Stomach (tissue), 9 donors: ENCODE results near the gene SYNPO. TPM values are rescaled to one million over a fixed set of nuclear protein-coding genes. Genes with fewer than 3 reads are reported as not detected.

ENCODE experiments used
- DNase-seq, 2 donors: peaks; one replicate each; pipeline versions ENCODE4 v3.0.0 to v3.0.0-alpha.2; 2013 to 2019
- H3K27ac ChIP-seq, 5 donors: fragments of 200-600 bp in 4 of 5; sonication (generic) in 4 of 5; one replicate each; pipeline ENCODE4 v1.5.1; 2013 to 2019; ENCODE audit warnings: mild to moderate bottlenecking in 1 of 5, moderate library complexity in 1 of 5
- H3K27me3 ChIP-seq, 3 donors: fragments of 200-600 bp; sonication (generic); one replicate each; pipeline ENCODE4 v1.5.1; 2017 to 2019; ENCODE audit warnings: mixed run types in 1 of 3
- H3K36me3 ChIP-seq, 4 donors: fragments of 200-600 bp; sonication (generic); 1 replicate in 3 of 4; 2 replicates in 1 of 4; pipeline ENCODE4 v1.5.1; 2016 to 2019
- H3K4me1 ChIP-seq, 4 donors: fragments of 200-600 bp; sonication (generic); one replicate each; pipeline ENCODE4 v1.5.1; 2016 to 2019
- H3K4me3 ChIP-seq, 4 donors: fragments of 200-600 bp; sonication (generic) in 3 of 4; one replicate each; pipeline ENCODE4 v1.5.1; 2016 to 2019; ENCODE audit warnings: mild to moderate bottlenecking in 1 of 4
- H3K9me3 ChIP-seq, 4 donors: fragments of 200-600 bp; sonication (generic); one replicate each; pipeline ENCODE4 v1.5.1; 2016 to 2019
- CTCF ChIP-seq, 7 experiments: fragments of 450-650 bp in 4 of 7; fragments of 200-600 bp in 3 of 7; sonication (generic) in 3 of 7; IDR thresholded peaks; one replicate each; pipeline ENCODE4 v1.5.1; 2016 to 2019; ENCODE audit warnings: antibody characterized with exemption in 7 of 7, control low read depth in 2 of 7, mild to moderate bottlenecking in 1 of 7
- EP300 ChIP-seq: sonication (generic); formaldehyde crosslinking; IDR thresholded peaks from one replicate; pipeline ENCODE4 v1.6.1; 2017; ENCODE audit warnings: antibody characterized with exemption
- POLR2A ChIP-seq, 4 donors: fragments of 450-650 bp; IDR thresholded peaks; one replicate each; pipeline ENCODE4 v1.6.1; 2016; ENCODE audit warnings: antibody characterized with exemption in 4 of 4, control low read depth in 2 of 4, mild to moderate bottlenecking in 1 of 4, moderate library complexity in 1 of 4
- POLR2AphosphoS5 ChIP-seq, 3 donors: sonication (generic); formaldehyde crosslinking; IDR thresholded peaks; one replicate each; pipeline ENCODE4 v1.6.1; 2016; ENCODE audit warnings: antibody characterized with exemption in 3 of 3
- WGBS, 5 donors: extraction: QIAGEN DNeasy Blood & Tissue Kit in 3 of 5; methylation state at CpG; one replicate each; pipeline versions ENCODE4 v1.1.5 to v1.1.7; 2013 to 2018; 5-methylcytosine and 5-hydroxymethylcytosine counted together
- intact Hi-C: fragments of 100-400 bp; cut with DNase I; formaldehyde crosslinking; loops from one replicate; pipeline ENCODE4 v1.15.1; 2023; ENCODE audit warnings: low total_unique reads
- polyA plus RNA-seq, 3 donors: library from polyadenylated mRNA; stranded (reverse); fragments of 200-250 nt; gene quantifications; one replicate each; pipeline ENCODE4 v1.2.3, GENCODE V29; 2013
- total RNA-seq, 5 donors: library from RNA; depleted of rRNA; stranded (reverse); fragments of >200 nt; gene quantifications; one replicate each; pipeline versions ENCODE4 v1.1.0 to v1.2.3, GENCODE V29; 2014 to 2016
- donor health status: healthy with polysubstance abuse.
- donor health status: Bipolar disorder and iron deficiency.
- donor health status: healthy.

The SYNPO gene
- total and polyA plus RNA-seq, 8 donors: 3.7 to 52.7 (median 21.7) TPM

GRCh38 chr5:150593996-150594395, 46.5 kb upstream of the SYNPO start:
- Histone ChIP-seq H3K27ac (peak overlapping the region in 3 of 5 donors; percentile 31 to 50 (median 46)), H3K4me1 (peaks cover 25 to 74% (median 34%) of the 10 kb centered on the region in 4 donors), H3K4me3 (no peak overlapping the region), H3K27me3 (no peaks in the 10 kb centered on the region), H3K36me3 (no peaks in the 10 kb centered on the region), H3K9me3 (no peaks in the 10 kb centered on the region)
- no peak for DNase-seq
- intact Hi-C loops: no loop called here
- no peak for TF ChIP-seq POLR2A (IDR thresholded peaks at IDR 0.05)
- TF ChIP-seq POLR2AphosphoS5 (IDR thresholded peaks at IDR 0.05): no peak
- TF ChIP-seq CTCF (IDR thresholded peaks at IDR 0.05): no peak
- TF ChIP-seq EP300: no peak
- WGBS, 5 donors: 79 to 89% (median 84%) methylated on average over 7 of the region's 7 CpGs

GRCh38 chr5:150595466-150596031, 44.9 kb upstream of the SYNPO start:
- DNase-seq: peak in 1 of 2 donors; percentile 64
- no peaks in the 10 kb centered on the region for H3K36me3 ChIP-seq
- peaks cover 24 to 72% (median 35%) of the 10 kb centered on the region in 4 donors for H3K4me1 ChIP-seq
- intact Hi-C loops: no loop called here
- no peaks in the 10 kb centered on the region for H3K27me3 ChIP-seq
- H3K4me3 ChIP-seq: no peak overlapping the region
- WGBS, 5 donors: 45 to 68% (median 56%) methylated on average over 9 to 12 of the region's 12 CpGs
- TF ChIP-seq POLR2AphosphoS5 (IDR thresholded peaks at IDR 0.05) (no peak), POLR2A (IDR thresholded peaks at IDR 0.05) (no peak), EP300 (no peak), CTCF (IDR thresholded peaks at IDR 0.05) (no peak)
- peak overlapping the region in 4 of 5 donors; percentile 24 to 58 (median 38) for H3K27ac ChIP-seq
- H3K9me3 ChIP-seq: no peaks in the 10 kb centered on the region

GRCh38 chr5:150596313-150596712, 44.1 kb upstream of the SYNPO start:
- intact Hi-C loops: no loop called here
- no peak for DNase-seq

GRCh38 chr5:150596826-150597225, 43.6 kb upstream of the SYNPO start:
- no peaks in the 10 kb centered on the region for H3K36me3 ChIP-seq
- 82 to 96% (median 87%) methylated on average over 3 of the region's 3 CpGs for WGBS, 5 donors
- peaks cover 24 to 71% (median 34%) of the 10 kb centered on the region in 4 donors for H3K4me1 ChIP-seq
- DNase-seq: no peak
- no peak for TF ChIP-seq POLR2A (IDR thresholded peaks at IDR 0.05)
- no peak for TF ChIP-seq EP300
- TF ChIP-seq POLR2AphosphoS5 (IDR thresholded peaks at IDR 0.05): no peak
- TF ChIP-seq CTCF (IDR thresholded peaks at IDR 0.05): no peak
- H3K27me3 ChIP-seq: no peaks in the 10 kb centered on the region
- H3K4me3 ChIP-seq: no peak overlapping the region
- intact Hi-C loops: no loop called here
- no peaks in the 10 kb centered on the region for H3K9me3 ChIP-seq
- peak overlapping the region in 1 of 5 donors; percentile 10 for H3K27ac ChIP-seq

More at GRCh38 chr5:150596313-150596712, 44.1 kb upstream of the SYNPO start:
- H3K27me3 ChIP-seq: no peaks in the 10 kb centered on the region
- no peaks in the 10 kb centered on the region for H3K9me3 ChIP-seq
- TF ChIP-seq CTCF (IDR thresholded peaks at IDR 0.05): no peak
- no peak for TF ChIP-seq POLR2AphosphoS5 (IDR thresholded peaks at IDR 0.05)
- no peak for TF ChIP-seq POLR2A (IDR thresholded peaks at IDR 0.05)
- no peak for TF ChIP-seq EP300
- H3K4me1 ChIP-seq: peaks cover 24 to 72% (median 35%) of the 10 kb centered on the region in 4 donors
- no peaks in the 10 kb centered on the region for H3K36me3 ChIP-seq
- H3K4me3 ChIP-seq: no peak overlapping the region
- 79 to 97% (median 90%) methylated on average over 9 of the region's 9 CpGs for WGBS, 5 donors
- H3K27ac ChIP-seq: peak overlapping the region in 4 of 5 donors; percentile 10 to 58 (median 28)
